NCI-H526 treated with DMSO at 0.1 percent for 48 hours (cell line): ENCODE measurements around the gene LRRC8D.

Source experiments
- DNase-seq: peaks from one replicate; lab custom pipeline; 2025; lab: John Stamatoyannopoulos, UW

LRRC8D gene

GRCh38 chr1:89834083-89834704, 13.4 kb downstream of the LRRC8D start:
- no peak for DNase-seq

DNA sequence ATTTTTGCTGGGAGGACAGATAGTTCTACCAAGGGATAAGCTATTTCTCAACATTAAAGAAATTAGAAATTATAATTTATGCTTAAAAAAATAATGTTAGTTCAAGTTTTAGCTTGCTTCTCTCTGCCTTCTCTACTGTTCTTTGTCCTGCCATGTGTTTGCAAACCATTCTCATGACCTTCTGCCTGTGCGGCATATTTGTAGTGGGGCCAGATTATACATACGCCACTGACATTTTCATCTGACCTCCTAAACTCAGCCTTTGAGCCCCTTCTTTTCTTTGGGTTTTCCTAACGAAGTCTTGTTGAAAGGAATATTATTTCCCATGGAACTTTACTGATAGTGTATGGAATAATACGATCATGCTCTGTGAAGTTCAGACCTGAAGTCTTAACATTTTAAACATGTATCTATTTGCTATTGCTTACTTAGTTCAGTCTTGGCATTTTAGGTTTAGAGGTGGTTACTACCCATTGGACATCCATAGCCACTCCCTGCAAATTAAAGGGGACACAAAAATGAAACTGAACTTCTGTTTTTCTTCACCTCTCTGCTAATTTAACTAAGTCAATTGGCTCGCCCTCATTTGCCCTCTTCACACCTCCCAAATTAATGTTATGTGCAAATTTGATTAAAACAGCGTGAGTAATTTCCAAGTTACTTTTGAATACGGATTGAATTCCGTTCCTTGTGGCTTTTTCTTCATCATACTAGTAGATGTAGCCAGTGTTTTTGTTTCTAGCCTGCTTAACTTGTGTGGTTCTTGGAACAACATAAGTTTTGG, 15.6 kb downstream of the LRRC8D start:
- no peak for DNase-seq

DNA sequence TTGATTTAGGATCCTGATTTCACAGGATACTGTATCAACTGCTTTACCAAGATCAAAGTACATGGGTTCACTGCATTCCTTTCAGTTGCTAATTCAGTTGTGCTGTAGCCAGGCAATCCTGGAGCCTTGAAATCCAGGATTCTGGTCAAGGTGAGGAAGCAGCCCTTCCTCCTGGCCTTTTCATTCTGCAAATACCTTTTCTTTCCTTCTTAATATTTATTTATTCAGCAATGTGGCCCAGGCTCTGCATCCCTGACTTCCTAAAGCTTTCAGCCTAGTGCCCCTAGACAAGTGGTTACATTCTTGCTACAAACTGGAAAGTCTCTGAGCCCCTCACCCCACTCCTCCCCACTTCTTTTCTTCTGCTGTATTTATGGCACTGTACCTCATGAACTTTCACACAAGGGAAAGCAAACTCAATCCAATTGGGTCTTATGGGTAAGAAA, 16.2 kb downstream of the LRRC8D start:
- no peak for DNase-seq

- no peak for DNase-seq
These were observed 16.7 kb downstream of the LRRC8D start for GRCh38 chr1:89837510-89837909.

DNA sequence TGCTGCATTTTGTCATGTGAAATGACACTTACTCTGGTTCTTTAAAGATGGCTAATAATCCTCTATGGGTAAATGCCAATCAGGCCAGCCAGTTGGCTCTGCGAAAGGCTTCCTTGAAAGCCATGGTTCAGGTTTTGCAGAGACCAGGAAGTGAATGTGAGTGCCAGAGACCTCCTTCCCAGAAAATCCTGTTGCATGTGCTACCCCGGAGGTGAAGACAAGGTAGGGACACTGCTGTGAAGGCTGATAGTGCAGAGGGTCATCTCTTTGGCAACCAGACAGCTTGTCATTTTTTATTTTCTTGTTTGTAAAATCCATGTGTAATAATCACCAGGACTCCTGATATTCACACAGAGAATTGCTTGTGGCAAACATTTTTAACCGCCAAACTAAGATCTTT, 18.7 kb downstream of the LRRC8D start:
- DNase-seq: no peak

DNA sequence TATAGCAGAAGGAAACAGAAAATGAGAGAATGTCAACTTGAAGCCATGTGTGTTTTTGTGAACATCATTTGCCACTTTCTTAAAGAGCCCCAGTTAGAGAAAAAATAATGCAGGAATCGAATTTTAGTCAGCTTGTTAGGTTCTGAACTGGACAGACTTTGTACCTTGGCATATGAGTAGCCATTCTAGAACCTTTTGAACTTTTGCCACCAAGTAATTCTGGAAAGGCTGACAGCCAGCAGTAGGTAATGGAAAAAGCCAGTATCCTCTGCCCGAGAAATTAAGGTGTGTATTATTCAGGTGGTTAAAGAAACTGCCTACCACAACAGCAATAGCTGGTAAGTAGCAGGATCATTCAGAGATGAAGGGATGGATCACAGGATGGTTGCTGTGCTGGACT, 20.7 kb downstream of the LRRC8D start:
- no peak for DNase-seq

GRCh38 chr1:89842567-89843272, 21.9 kb downstream of the LRRC8D start:
- peak; percentile 74 for DNase-seq

GRCh38 chr1:89843273-89844130, 22.7 kb downstream of the LRRC8D start:
- peak; percentile 74 for DNase-seq

DNA sequence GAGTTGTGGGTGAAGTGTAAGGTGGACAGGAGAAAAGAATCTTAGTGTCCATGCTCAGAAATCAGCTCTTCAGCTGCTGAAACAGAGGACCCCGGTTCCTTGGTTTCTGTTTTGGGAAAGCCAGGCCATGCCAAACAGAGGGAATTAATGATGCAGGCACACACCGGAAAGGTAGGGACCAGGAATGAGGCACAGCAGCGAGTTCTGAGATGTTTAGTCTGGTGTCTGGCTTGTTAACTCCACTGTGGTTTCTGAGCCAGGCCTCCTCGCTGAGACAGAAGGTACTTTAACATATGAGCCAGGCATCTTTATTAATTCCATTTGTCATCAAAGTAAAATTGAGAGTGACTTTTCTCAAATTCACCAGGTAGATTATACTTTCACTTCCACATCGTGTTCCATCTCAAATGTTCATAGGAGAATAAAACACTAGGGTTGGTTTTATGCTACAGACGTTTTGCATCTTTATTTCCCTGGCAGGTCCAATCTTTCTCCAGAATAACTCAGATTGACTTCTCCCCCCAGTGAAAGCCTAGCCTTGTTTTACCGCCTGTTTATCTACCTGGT, 23.5 kb downstream of the LRRC8D start:
- DNase-seq: no peak

DNA sequence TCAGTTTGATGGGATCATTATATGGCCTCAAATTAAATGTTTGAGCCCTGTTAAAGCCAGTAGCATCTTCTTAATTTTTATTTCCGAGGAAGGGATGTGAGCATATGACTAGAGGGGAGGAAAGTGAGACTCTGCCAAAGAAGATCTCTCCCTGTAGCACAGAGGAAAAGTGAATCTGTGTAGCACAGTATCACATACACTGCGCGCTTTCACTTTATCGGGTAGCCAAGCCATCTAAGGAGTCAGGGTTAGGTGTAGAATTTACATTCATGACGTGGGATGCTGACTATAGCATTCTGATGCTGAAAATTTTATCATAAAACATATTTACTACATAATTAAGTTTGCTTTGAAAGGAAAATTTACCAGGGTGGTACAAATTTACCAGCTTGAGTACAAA, 24.0 kb downstream of the LRRC8D start:
- no peak for DNase-seq

- no peak for DNase-seq
These were observed 26.4 kb downstream of the LRRC8D start for GRCh38 chr1:89847191-89847729.

DNA sequence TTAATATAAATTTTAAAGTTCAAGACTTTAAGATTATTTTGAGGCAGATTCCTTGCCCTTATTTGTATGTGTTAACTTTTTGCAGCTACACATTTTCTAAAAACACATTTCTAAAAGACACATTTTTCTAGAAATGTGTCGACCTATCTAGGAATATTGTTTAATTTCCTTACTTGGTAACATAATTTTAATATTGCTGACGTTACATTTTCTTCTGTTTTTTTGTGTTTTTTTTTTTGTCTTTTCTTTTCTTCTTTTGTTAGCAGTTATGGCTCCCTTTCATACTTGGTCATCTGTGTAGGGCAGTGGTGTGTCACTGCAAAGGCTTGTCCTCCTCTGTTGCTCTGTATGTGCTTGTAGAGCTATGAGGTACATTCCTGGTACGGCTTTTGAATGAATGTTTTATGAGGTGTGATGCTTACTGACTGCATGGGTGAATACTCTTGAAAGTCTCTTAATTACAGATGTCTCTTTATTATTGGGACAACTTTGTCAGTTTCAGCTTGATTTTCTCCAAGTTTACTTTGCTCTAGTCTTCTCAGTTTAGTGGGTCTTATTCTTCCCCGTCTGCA, 30.1 kb downstream of the LRRC8D start:
- DNase-seq: no peak

- DNase-seq: no peak
These were observed 33.3 kb downstream of the LRRC8D start for GRCh38 chr1:89854140-89854539.

DNA sequence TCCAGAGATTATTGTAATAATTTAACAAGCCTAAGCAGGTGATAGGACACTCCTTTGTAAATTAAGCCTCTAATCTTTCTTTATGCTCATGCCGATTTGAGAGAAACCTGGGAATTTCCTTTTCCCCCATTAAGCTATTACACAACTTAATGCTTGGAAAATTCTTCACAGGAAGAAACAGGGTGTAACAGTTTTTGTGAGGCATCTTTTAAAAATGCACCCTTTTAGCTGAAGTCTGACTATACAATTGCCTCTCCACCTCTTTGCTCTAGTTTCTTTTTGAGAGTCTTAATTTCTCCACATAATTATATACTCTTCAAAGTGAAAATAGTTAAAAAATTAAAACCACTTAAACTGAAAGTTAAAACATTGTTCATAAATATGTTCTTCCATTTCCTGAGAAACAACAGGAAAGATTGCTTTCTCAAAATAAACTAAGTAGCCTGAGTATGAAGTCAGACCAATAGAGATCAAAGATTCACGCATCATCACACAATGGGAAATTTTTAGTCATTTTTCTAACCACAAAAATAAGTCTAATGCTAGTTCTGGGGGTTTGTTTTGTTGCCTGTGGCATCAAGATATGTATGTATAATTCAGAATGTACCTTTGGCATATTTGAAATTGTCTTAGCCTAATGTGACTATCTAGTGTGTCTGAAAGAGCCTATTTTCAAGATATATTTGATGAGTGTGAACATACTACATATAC, 34.7 kb downstream of the LRRC8D start:
- DNase-seq: no peak

DNA sequence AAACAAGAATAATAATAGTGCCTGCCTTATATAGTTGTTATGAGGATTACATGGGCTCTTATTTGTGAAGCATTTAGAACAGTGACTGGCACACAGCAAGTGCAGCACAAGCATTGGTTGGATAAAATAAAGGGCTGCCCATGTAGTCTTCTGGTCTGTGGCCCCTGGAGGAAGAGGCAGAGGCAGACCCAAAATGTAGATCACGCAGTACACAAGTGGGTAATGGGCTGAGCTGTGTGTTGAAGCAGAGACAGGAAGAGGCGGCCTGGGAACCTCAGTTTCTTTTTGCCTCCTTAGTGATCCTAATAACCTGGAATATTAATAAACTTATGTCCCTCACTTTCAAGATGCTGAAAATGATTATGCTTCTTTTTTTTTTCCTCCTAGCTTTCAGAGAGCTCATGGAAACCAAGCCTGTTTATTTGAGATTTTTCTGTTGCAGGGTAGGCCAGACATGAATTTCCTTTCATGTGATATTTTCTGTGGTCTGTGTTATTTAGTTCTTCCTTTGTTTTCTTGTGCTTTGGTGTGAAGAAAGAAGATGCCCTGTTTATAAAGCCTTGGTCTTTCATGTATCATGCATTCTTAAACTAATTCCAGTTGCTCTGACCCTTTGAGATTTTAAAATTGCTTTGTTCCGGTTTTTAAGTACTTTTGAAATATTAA, 42.5 kb downstream of the LRRC8D start:
- no peak for DNase-seq

DNA sequence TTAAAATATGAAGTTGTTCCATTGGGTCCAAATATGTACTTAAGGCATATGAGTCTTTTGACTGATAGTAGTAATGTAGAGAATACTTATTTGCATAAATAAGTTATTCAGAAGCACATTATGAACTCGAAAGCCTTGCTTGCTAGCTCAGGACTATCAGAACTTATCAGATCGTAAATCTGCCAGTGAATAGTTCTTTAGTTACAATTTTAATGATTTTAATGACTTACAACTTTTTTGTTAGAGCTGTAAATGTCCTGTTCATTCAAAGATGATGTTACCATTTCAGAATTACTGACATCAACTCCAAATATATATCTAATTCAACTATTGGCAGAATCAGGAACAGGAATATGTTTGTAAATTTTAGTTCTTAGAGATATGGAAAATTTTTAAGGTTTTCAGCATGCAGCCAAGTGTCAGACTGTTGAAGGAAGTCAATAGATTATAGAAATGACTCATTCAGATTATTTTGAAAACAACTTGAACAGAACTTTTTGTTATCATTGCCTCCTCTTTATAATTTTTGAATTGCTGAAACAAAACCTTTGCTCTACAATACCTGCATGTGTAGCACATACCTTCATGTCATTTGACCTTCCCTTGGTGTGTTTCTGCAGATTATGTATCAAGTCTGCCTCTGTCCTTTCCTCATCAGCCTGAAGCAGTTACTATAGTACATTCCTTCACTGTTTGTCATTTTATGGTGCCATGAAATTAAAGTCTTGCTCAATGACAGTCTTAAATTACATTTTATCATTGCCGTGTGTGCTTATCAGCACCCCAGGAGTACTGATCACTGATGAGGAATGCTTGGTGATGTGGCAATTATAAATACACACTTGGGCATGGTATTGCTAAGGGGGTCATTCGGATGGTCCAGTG, 44.9 kb downstream of the LRRC8D start:
- DNase-seq: peak; percentile 28

- no peak for DNase-seq
These were observed 45.7 kb downstream of the LRRC8D start for GRCh38 chr1:89866568-89866967.

DNA sequence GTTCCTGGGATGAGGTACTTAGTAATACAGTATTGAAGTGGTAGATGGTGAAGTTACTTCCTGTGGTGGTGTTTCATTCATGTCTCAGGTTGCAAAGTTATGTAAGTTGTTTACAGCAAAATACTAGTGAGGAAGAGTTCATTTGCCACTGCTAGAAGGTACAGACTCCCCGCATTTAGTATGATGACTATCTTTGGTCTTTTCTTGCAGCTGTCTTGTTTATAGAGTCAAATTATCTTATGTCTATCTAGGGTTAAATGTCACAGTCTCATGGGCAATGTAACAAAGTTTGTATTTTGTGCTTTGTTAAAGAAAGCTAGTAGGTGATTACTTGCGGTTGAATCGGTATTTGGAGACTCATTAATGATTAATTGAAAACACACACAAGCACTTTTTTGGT, 50.2 kb downstream of the LRRC8D start:
- DNase-seq: peak; percentile 49
